Measurements from ENCODE around the gene ARHGEF28. TPM values are rescaled to one million over a fixed set of nuclear protein-coding genes. Genes with fewer than 3 reads are reported as not detected.

The ARHGEF28 gene
- total RNA-seq, 2 experiments from 2014 or later = not detected

GRCh38 chr5:73623060-73623459 lies 2.9 kb upstream of the ARHGEF28 start:
- TF ChIP-seq CTCF (conservative IDR thresholded peaks at IDR 0.05; ENCODE audit: low read length) = no peak
- no peak for TF ChIP-seq EZH2phosphoT487 (IDR thresholded peaks at IDR 0.05; ENCODE audit: borderline replicate concordance, low read depth, low read length)
- CTCF ChIA-PET (ENCODE audit: unreplicated experiment) = no interaction called here
- Histone ChIP-seq H3K9me3 (ENCODE audit: low read length) (no peaks in the 10 kb centered on the region), H3K79me2 (ENCODE audit: insufficient read depth, low read depth, low read length) (no peaks in the 10 kb centered on the region), H2AFZ (ENCODE audit: low read length) (no peak overlapping the region), H3K4me2 (ENCODE audit: low read length) (no peak overlapping the region), H3K4me1 (ENCODE audit: insufficient read depth, low read length, poor library complexity, severe bottlenecking) (no peaks in the 10 kb centered on the region), H4K20me1 (ENCODE audit: insufficient read depth, low read length) (no peaks in the 10 kb centered on the region), H3K36me3 (ENCODE audit: insufficient read depth, low read length) (no peaks in the 10 kb centered on the region), H3K4me3 (ENCODE audit: low read depth, low read length, poor library complexity, severe bottlenecking) (no peak overlapping the region), H3K9me2 (ENCODE audit: insufficient read depth, low read length) (no peaks in the 10 kb centered on the region), H3K27ac (ENCODE audit: low read depth, low read length, poor library complexity, severe bottlenecking) (no peak overlapping the region)
- intact Hi-C loops (cut with micrococcal nuclease; ENCODE audit: unreplicated experiment) = no loop called here
- no TSS peak for BruUV-seq (replicated peaks)
- POLR2A ChIA-PET = no interaction called here
- no peak for DNase-seq (ENCODE audit: low spot score)

GRCh38 chr5:73623901-73624404 lies 2.0 kb upstream of the ARHGEF28 start:
- H3K79me2 ChIP-seq (ENCODE audit: insufficient read depth, low read depth, low read length) = no peaks in the 10 kb centered on the region
- H3K9me2 ChIP-seq (ENCODE audit: insufficient read depth, low read length) = no peaks in the 10 kb centered on the region
- H3K4me1 ChIP-seq (ENCODE audit: insufficient read depth, low read length, poor library complexity, severe bottlenecking) = no peaks in the 10 kb centered on the region
- H4K20me1 ChIP-seq (ENCODE audit: insufficient read depth, low read length) = no peaks in the 10 kb centered on the region
- TF ChIP-seq EZH2phosphoT487 (IDR thresholded peaks at IDR 0.05; ENCODE audit: borderline replicate concordance, low read depth, low read length) = no peak
- no peak for TF ChIP-seq CTCF (conservative IDR thresholded peaks at IDR 0.05; ENCODE audit: low read length)
- intact Hi-C loops (cut with micrococcal nuclease; ENCODE audit: unreplicated experiment) = no loop called here
- POLR2A ChIA-PET = interaction anchor here (0.5 to 0.6 kb wide), 2 partner anchors 67 to 103 kb away, joined by 3 to 6 read pairs; no protein-coding TSS in a partner anchor
- no peak for DNase-seq (ENCODE audit: low spot score)
- H3K4me3 ChIP-seq (ENCODE audit: low read depth, low read length, poor library complexity, severe bottlenecking) = no peak overlapping the region
- H3K27ac ChIP-seq (ENCODE audit: low read depth, low read length, poor library complexity, severe bottlenecking) = no peak overlapping the region
- no peaks in the 10 kb centered on the region for H3K36me3 ChIP-seq (ENCODE audit: insufficient read depth, low read length)
- H2AFZ ChIP-seq (ENCODE audit: low read length) = no peak overlapping the region
- BruUV-seq (replicated peaks) = no TSS peak
- no peak overlapping the region for H3K4me2 ChIP-seq (ENCODE audit: low read length)
- CTCF ChIA-PET (ENCODE audit: unreplicated experiment) = no interaction called here
- no peaks in the 10 kb centered on the region for H3K9me3 ChIP-seq (ENCODE audit: low read length)

- Histone ChIP-seq H2AFZ (ENCODE audit: low read length) (no peak overlapping the region), H3K36me3 (ENCODE audit: insufficient read depth, low read length) (no peaks in the 10 kb centered on the region), H3K4me1 (ENCODE audit: insufficient read depth, low read length, poor library complexity, severe bottlenecking) (no peaks in the 10 kb centered on the region), H3K79me2 (ENCODE audit: insufficient read depth, low read depth, low read length) (no peaks in the 10 kb centered on the region), H3K4me2 (ENCODE audit: low read length) (no peak overlapping the region), H3K9me2 (ENCODE audit: insufficient read depth, low read length) (no peaks in the 10 kb centered on the region), H3K9me3 (ENCODE audit: low read length) (no peaks in the 10 kb centered on the region), H3K27ac (ENCODE audit: low read depth, low read length, poor library complexity, severe bottlenecking) (no peak overlapping the region), H3K4me3 (ENCODE audit: low read depth, low read length, poor library complexity, severe bottlenecking) (no peak overlapping the region), H4K20me1 (ENCODE audit: insufficient read depth, low read length) (no peaks in the 10 kb centered on the region)
- POLR2A ChIA-PET = interaction anchor here (0.6 kb wide), 1 partner anchor 1683 kb away, joined by 5 read pairs; no protein-coding TSS in a partner anchor
- CTCF ChIA-PET (ENCODE audit: unreplicated experiment) = no interaction called here
- no peak for DNase-seq (ENCODE audit: low spot score)
- no peak for TF ChIP-seq EZH2phosphoT487 (IDR thresholded peaks at IDR 0.05; ENCODE audit: borderline replicate concordance, low read depth, low read length)
- no peak for TF ChIP-seq CTCF (conservative IDR thresholded peaks at IDR 0.05; ENCODE audit: low read length)
- BruUV-seq (replicated peaks) = no TSS peak
- intact Hi-C loops (cut with micrococcal nuclease; ENCODE audit: unreplicated experiment) = no loop called here
These were observed 1.1 kb upstream of the ARHGEF28 start for GRCh38 chr5:73624888-73625287.

Data from OCI-LY7 (cell line).